GM12874 (cell line): ENCODE measurements around the gene HCK.

Source experiments
- TF ChIP-seq, protein P1 (sequence below): IDR thresholded peaks from 2 replicates; pipeline ENCODE4 v1.5.1; 2011; ENCODE audit warnings: low read depth, mild to moderate bottlenecking, control low read depth, low read length, moderate library complexity; ENCODE audit not compliant: insufficient read depth

HCK gene

DNA sequence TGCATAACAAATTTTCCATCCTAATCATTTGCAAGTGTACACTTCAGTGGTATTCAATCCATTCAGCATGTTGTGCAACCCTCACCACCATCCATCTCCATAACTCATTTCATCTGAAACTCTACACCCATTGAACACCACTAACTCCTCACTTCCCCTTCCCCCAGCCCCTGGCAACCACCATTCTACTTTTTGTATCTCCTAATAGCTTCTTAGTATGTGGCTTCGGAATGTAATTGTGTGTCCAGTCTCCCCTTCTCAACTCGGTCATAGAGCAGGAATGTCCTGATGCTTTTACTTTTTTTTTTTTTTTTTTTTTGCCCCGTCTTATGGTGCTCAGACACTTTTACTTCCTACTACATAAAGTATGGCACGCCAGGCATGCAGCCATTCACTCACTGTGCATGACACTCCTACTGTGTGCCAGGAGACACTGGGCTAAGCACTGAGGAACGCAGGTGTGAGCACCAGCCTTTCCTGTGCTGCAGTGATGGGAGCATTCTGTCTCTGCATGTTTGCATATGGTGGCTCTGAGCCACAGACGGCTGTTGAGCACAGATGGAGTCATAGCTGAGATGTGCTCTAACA is 15.3 kb downstream of the HCK start:
- TF ChIP-seq, protein P1, sequence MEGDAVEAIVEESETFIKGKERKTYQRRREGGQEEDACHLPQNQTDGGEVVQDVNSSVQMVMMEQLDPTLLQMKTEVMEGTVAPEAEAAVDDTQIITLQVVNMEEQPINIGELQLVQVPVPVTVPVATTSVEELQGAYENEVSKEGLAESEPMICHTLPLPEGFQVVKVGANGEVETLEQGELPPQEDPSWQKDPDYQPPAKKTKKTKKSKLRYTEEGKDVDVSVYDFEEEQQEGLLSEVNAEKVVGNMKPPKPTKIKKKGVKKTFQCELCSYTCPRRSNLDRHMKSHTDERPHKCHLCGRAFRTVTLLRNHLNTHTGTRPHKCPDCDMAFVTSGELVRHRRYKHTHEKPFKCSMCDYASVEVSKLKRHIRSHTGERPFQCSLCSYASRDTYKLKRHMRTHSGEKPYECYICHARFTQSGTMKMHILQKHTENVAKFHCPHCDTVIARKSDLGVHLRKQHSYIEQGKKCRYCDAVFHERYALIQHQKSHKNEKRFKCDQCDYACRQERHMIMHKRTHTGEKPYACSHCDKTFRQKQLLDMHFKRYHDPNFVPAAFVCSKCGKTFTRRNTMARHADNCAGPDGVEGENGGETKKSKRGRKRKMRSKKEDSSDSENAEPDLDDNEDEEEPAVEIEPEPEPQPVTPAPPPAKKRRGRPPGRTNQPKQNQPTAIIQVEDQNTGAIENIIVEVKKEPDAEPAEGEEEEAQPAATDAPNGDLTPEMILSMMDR: no peak

DNA sequence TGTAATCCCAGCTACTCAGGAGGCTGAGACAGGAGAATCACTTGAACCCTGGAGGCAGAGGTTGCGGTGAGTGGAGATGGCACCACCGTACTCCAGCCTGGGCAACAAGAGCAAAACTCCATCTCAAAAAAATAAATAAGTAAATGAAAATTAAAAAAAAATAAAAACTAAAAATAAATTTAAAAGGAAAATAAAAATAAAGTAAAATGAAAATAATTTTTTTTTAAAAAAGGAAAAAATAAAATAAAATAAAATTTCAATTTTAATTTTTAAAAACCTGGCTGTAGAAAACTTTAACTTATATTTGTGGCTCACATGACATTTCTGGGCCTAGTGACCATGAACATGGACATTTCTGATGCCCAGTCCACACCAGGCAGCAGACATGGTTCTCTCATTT is 16.1 kb downstream of the HCK start:
- TF ChIP-seq, protein P1: no peak

DNA sequence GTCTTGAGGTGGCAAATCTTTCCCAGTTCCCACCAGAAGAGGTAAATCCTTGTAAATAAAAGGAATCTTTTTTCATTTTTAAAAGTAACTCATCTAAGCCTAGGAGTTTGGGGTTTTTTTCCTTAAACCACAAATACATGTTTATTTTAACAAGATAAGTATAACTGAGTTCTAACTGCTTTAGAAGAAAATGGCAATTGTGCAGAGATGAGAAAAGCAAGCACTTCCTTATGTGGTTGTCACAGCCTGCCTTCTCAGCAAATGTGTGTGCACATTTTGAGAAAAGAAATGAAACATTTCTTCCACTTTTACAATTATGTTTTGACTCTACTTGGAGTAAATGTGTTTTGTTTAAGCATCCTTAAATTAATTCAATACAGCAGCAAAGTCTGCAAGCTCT is 17.7 kb downstream of the HCK start:
- TF ChIP-seq, protein P1: no peak

DNA sequence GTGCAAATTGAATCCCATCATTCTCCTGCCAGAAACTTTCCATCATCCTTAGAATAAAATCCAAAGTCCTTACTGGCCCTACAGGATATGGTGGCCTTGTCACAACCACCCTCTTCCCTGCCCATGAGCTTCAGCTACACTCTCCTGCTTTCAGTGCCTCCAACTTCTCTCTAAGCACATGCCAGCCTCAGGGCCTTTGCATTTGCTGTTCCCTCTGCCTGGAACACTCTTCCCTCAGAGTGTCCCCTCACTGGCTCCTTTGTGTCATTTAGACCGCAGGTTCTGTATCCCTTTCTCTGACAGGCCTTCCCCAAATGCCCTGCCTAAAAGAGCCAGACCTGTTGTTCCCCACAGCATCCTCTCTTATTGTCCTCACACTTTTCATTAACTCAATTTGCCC is 18.2 kb downstream of the HCK start:
- TF ChIP-seq, protein P1: no peak

DNA sequence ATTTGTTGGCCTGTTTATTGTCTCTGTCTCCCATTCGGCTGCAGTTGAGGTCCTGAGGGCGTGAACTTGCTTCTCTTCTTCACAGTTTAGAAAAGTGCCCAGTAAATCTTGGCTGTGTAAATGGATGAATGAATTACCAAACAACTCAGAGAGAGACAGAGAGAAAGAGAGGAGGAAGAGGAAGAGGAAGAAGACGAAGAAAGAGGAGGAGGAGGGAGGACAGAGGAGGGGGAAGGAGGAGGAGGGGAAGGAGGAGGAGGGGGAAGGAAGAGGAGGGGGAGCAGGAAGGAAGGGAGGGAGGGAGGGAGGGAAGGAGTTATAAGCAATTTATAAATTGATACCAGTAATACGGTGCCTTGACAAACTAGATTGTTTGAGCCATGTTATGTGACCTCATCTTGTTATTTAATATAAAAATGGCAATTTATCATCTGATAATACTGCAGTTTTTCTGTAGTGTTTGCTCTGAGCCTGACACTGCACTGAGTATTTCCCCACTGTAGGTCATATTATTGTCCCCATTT is 18.7 kb downstream of the HCK start:
- TF ChIP-seq, protein P1: no peak

DNA sequence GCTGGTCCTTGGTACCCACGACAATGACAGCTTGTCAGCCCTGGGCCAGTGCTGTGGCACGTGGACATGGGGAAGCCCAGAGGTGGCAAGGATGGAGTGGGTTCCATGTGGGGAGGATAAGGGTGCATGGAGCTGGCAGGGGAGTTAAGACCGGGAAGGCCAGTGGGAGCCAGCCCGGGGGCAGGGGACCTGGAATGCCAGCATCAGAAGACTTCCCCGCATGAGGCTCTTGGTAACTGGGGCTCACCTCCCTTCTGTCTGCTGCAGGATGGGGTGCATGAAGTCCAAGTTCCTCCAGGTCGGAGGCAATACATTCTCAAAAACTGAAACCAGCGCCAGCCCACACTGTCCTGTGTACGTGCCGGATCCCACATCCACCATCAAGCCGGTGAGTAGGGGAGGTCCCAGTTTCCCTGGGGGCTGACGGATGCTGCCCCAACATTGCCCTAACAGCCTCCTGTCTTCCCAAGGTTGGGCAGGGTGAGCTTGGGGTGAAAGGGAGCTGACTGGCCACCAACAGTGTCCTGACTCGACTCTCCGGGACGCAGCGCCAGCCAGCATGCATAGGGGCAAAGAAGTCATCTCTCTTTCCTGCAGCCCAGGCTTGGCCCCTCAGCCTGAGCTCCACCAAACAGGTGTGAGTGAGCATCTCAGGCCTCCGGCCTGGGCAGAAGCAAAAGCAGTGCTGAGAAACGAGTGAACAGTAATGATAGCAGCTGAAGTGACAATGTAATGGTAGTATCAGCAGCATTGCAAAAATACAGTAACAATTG is 19.5 kb downstream of the HCK start:
- TF ChIP-seq, protein P1: no peak

DNA sequence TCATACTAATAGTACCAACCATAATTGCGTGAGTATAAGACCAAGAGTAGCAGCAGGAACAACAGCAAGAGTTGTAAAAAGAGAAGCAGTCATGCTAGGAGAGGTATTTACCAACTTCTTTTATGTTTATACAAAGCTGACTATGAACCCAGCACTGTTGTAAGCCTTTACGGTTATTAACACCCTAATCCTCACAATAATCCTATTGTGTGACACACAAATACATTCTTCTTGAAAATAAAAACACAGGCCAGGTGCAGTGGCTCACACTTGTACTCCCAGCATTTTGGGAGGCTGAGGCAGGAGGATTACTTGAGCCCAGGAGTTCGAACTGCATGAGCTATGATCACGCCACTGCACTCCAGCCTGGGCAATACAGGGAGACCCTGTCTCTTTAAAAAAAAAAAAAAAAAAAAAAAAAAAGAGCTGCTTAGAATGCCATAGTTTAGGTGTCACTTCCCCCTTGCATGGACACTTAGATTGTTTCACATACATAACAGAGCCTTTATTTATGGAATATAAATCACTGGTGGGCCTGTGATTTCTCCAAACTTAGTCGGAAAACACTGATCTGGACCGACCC is 20.2 kb downstream of the HCK start:
- TF ChIP-seq, protein P1: no peak
